Stimulated activated effector memory CD8-positive, alpha-beta T cell treated with anti-CD3 and anti-CD28 coated beads, Interleukin-12 subunit alpha, Interleukin-12 subunit beta, amount 100 ng/mL, for 72 hours (primary cell): Measurements from ENCODE around the gene ZSCAN20.

Experiments
- ATAC-seq: fragments of 150-1000 bp; cut with Tn5 transposase; 2 replicates; pipeline ENCODE4 v1.10.0; 2021
- DNase-seq, 2 donors: peaks; one replicate each; pipeline ENCODE4 v3.0.0; 2021 to 2022; ENCODE audit warnings: low spot score in 2 of 2
- H3K27ac Mint-ChIP-seq: one replicate; pipeline ENCODE4 v1.8.0; 2022; ENCODE audit warnings: mild to moderate bottlenecking, mixed read lengths
- H3K36me3 Mint-ChIP-seq: one replicate; pipeline ENCODE4 v1.8.0; 2022; ENCODE audit warnings: mild to moderate bottlenecking, mixed read lengths
- H3K4me1 Mint-ChIP-seq: one replicate; pipeline ENCODE4 v1.8.0; 2022; ENCODE audit warnings: mixed read lengths
- H3K4me3 Mint-ChIP-seq: one replicate; pipeline ENCODE4 v1.8.0; 2022; ENCODE audit warnings: mild to moderate bottlenecking, mixed read lengths
- H3K9me3 Mint-ChIP-seq: one replicate; pipeline ENCODE4 v1.8.0; 2022; ENCODE audit warnings: mixed read lengths

Gene ZSCAN20

GRCh38 chr1:33462405-33463164 lies 9.9 kb upstream of the ZSCAN20 start:
- no peaks in the 10 kb centered on the region for H3K9me3 Mint-ChIP-seq
- no peaks in the 10 kb centered on the region for H3K4me1 Mint-ChIP-seq
- DNase-seq (no peak), ATAC-seq (no peak)
- no peak overlapping the region for H3K27ac Mint-ChIP-seq
- no peak overlapping the region for H3K4me3 Mint-ChIP-seq
- no peaks in the 10 kb centered on the region for H3K36me3 Mint-ChIP-seq

GRCh38 chr1:33464552-33464951 lies 7.9 kb upstream of the ZSCAN20 start:
- ATAC-seq: no peak
- Mint-ChIP-seq H3K9me3 (no peaks in the 10 kb centered on the region), H3K27ac (no peak overlapping the region), H3K4me3 (no peak overlapping the region), H3K4me1 (no peaks in the 10 kb centered on the region), H3K36me3 (no peaks in the 10 kb centered on the region)
- DNase-seq: no peak

GRCh38 chr1:33465316-33465715 lies 7.1 kb upstream of the ZSCAN20 start:
- Mint-ChIP-seq H3K4me3 (no peak overlapping the region), H3K4me1 (peaks cover under 1% of the 10 kb centered on the region), H3K36me3 (no peaks in the 10 kb centered on the region), H3K27ac (no peak overlapping the region), H3K9me3 (no peaks in the 10 kb centered on the region)
- ATAC-seq: no peak
- no peak for DNase-seq

- H3K36me3 Mint-ChIP-seq: no peaks in the 10 kb centered on the region
- H3K9me3 Mint-ChIP-seq: no peaks in the 10 kb centered on the region
- no peak for ATAC-seq
- no peak for DNase-seq
- H3K4me1 Mint-ChIP-seq: peaks cover 6% of the 10 kb centered on the region
- H3K27ac Mint-ChIP-seq: no peak overlapping the region
- H3K4me3 Mint-ChIP-seq: no peak overlapping the region
These were observed 6.3 kb upstream of the ZSCAN20 start for GRCh38 chr1:33466159-33466558.

- ATAC-seq: no peak
- DNase-seq: no peak
- no peak overlapping the region for H3K27ac Mint-ChIP-seq
- peaks cover 17% of the 10 kb centered on the region for H3K4me1 Mint-ChIP-seq
- H3K36me3 Mint-ChIP-seq: no peaks in the 10 kb centered on the region
- no peak overlapping the region for H3K4me3 Mint-ChIP-seq
- no peaks in the 10 kb centered on the region for H3K9me3 Mint-ChIP-seq
These were observed 4.4 kb upstream of the ZSCAN20 start for GRCh38 chr1:33468011-33468410.

- H3K4me1 Mint-ChIP-seq: peaks cover 23% of the 10 kb centered on the region
- H3K9me3 Mint-ChIP-seq: no peaks in the 10 kb centered on the region
- H3K4me3 Mint-ChIP-seq: no peak overlapping the region
- no peak overlapping the region for H3K27ac Mint-ChIP-seq
- H3K36me3 Mint-ChIP-seq: no peaks in the 10 kb centered on the region
- ATAC-seq: no peak
- no peak for DNase-seq
These were observed 3.9 kb upstream of the ZSCAN20 start for GRCh38 chr1:33468531-33468930.

- no peak for DNase-seq
- ATAC-seq: no peak
- Mint-ChIP-seq H3K27ac (no peak overlapping the region), H3K4me1 (peaks cover 27% of the 10 kb centered on the region), H3K4me3 (no peak overlapping the region), H3K36me3 (no peaks in the 10 kb centered on the region), H3K9me3 (no peaks in the 10 kb centered on the region)
These were observed 3.5 kb upstream of the ZSCAN20 start for GRCh38 chr1:33468967-33469366.

GRCh38 chr1:33469691-33470090 lies 2.8 kb upstream of the ZSCAN20 start:
- no peak overlapping the region for H3K27ac Mint-ChIP-seq
- no peak overlapping the region for H3K4me3 Mint-ChIP-seq
- ATAC-seq (no peak), DNase-seq (no peak)
- no peaks in the 10 kb centered on the region for H3K9me3 Mint-ChIP-seq
- peaks cover 31% of the 10 kb centered on the region for H3K4me1 Mint-ChIP-seq
- no peaks in the 10 kb centered on the region for H3K36me3 Mint-ChIP-seq

- DNase-seq (peak; percentile 30 to 76), ATAC-seq (peak; percentile 70)
- Mint-ChIP-seq H3K27ac (no peak overlapping the region), H3K4me3 (peak overlapping the region; percentile 31), H3K36me3 (no peaks in the 10 kb centered on the region), H3K4me1 (peaks cover 31% of the 10 kb centered on the region), H3K9me3 (no peaks in the 10 kb centered on the region)
These were observed 1.9 kb upstream of the ZSCAN20 start for GRCh38 chr1:33470495-33471012.

- no peak for DNase-seq
- Mint-ChIP-seq H3K4me1 (peaks cover 31% of the 10 kb centered on the region), H3K36me3 (no peaks in the 10 kb centered on the region), H3K9me3 (no peaks in the 10 kb centered on the region), H3K4me3 (no peak overlapping the region), H3K27ac (no peak overlapping the region)
- no peak for ATAC-seq
These were observed 1.0 kb upstream of the ZSCAN20 start for GRCh38 chr1:33471416-33471815.

- DNase-seq (no peak), ATAC-seq (no peak)
- H3K4me1 Mint-ChIP-seq: peaks cover 40% of the 10 kb centered on the region
- no peaks in the 10 kb centered on the region for H3K36me3 Mint-ChIP-seq
- peak overlapping the region; percentile 92 for H3K4me3 Mint-ChIP-seq
- peak overlapping the region; percentile 96 for H3K27ac Mint-ChIP-seq
- H3K9me3 Mint-ChIP-seq: no peaks in the 10 kb centered on the region
These were observed 1.5 kb downstream of the ZSCAN20 start for GRCh38 chr1:33473900-33474299.

GRCh38 chr1:33477451-33477850 lies 5.0 kb downstream of the ZSCAN20 start:
- Mint-ChIP-seq H3K4me1 (peaks cover 31% of the 10 kb centered on the region), H3K4me3 (no peak overlapping the region), H3K9me3 (no peaks in the 10 kb centered on the region), H3K27ac (no peak overlapping the region), H3K36me3 (no peaks in the 10 kb centered on the region)
- no peak for ATAC-seq
- DNase-seq: no peak

GRCh38 chr1:33482412-33482811 lies 10.0 kb downstream of the ZSCAN20 start:
- ATAC-seq: no peak
- no peak overlapping the region for H3K4me3 Mint-ChIP-seq
- no peak overlapping the region for H3K27ac Mint-ChIP-seq
- H3K4me1 Mint-ChIP-seq: peaks cover 11% of the 10 kb centered on the region
- H3K9me3 Mint-ChIP-seq: peaks cover 10% of the 10 kb centered on the region
- H3K36me3 Mint-ChIP-seq: no peaks in the 10 kb centered on the region
- DNase-seq: no peak

GRCh38 chr1:33488624-33489023 lies 16.2 kb downstream of the ZSCAN20 start:
- peaks cover 7% of the 10 kb centered on the region for H3K36me3 Mint-ChIP-seq
- no peak overlapping the region for H3K4me3 Mint-ChIP-seq
- no peaks in the 10 kb centered on the region for H3K4me1 Mint-ChIP-seq
- H3K27ac Mint-ChIP-seq: no peak overlapping the region
- ATAC-seq (no peak), DNase-seq (no peak)
- H3K9me3 Mint-ChIP-seq: peaks cover 12% of the 10 kb centered on the region

GRCh38 chr1:33494929-33495328 lies 22.5 kb downstream of the ZSCAN20 start:
- H3K4me1 Mint-ChIP-seq: no peaks in the 10 kb centered on the region
- no peak for DNase-seq
- H3K27ac Mint-ChIP-seq: no peak overlapping the region
- no peak for ATAC-seq
- no peak overlapping the region for H3K4me3 Mint-ChIP-seq
- peaks cover 30% of the 10 kb centered on the region for H3K9me3 Mint-ChIP-seq
- peaks cover 7% of the 10 kb centered on the region for H3K36me3 Mint-ChIP-seq

- DNase-seq: no peak
- H3K9me3 Mint-ChIP-seq: peaks cover 30% of the 10 kb centered on the region
- ATAC-seq: no peak
- no peaks in the 10 kb centered on the region for H3K36me3 Mint-ChIP-seq
- H3K4me1 Mint-ChIP-seq: no peaks in the 10 kb centered on the region
- no peak overlapping the region for H3K27ac Mint-ChIP-seq
- no peak overlapping the region for H3K4me3 Mint-ChIP-seq
These were observed 25.0 kb downstream of the ZSCAN20 start for GRCh38 chr1:33497410-33497809.
